Measurements from ENCODE around the gene SNCAIP. TPM values are rescaled to one million over a fixed set of nuclear protein-coding genes. Genes with fewer than 3 reads are reported as not detected.

SNCAIP gene
- total RNA-seq, 1 experiment from 2014 or later: 3.0 TPM

DNA sequence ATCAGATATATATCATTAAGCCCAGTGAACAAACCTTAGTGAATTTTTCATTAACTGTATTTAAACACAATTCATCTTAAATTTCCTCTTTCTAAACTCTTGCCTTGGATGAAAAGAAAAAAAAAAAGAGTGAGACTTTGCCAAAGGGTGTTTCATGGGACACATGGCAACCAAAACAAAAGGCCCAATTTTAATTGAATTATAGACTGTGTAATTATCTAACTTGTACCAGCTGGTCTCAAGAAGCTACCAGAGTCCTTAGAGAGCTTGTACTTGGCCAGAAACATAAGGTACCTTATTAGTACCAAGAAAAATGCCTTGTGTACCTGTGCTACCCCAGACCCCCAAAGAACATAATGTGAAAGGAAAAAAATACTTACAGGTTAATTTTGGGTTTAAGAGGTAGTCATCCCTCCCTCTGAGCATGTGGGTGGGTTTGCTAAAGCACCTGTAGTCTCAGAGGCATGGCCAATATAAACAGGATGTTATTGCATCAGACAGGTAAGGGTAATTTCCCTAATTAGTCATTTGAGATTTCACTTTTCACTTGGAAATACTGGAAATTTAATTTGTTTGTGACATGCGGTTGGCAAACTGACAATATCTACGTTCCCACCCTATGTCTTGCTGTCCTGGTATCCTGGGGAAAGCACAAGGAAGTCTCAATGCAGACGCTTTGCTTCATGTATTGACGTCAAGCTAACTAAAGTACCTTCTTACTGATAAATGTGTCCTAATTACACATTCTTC is 90.1 kb downstream of the SNCAIP start:
- Histone ChIP-seq H2AFZ (ENCODE audit: low read length) (no peak overlapping the region), H3K18ac (ENCODE audit: insufficient read length, low read depth, low read length) (no peak overlapping the region)
- no CpG with 5 or more reads among the region's 4 CpGs for WGBS (ENCODE audit: extremely low coverage, insufficient read length, low lambda C conversion rate)

More for the DNA sequence above, 90.1 kb downstream of the SNCAIP start:
- H3K23ac ChIP-seq (ENCODE audit: insufficient read length, low read depth, low read length): no peak overlapping the region
- H3T11ph ChIP-seq (ENCODE audit: low read length): no peak overlapping the region
- H2BK20ac ChIP-seq (ENCODE audit: low read depth, low read length, poor library complexity, severe bottlenecking): no peak overlapping the region
- H3K36me3 Mint-ChIP-seq (ENCODE audit: insufficient read depth in 1 of 3, low read depth in 3 of 3): no peaks in the 10 kb centered on the region; a peak in 1 of 7 replicates
- H2AK5ac ChIP-seq (ENCODE audit: insufficient read length, low read length): no peak overlapping the region
- peak overlapping the region in 1 of 3 experiments; percentile 68; a peak in 1 of 7 replicates for H3K27ac Mint-ChIP-seq
- H2BK12ac ChIP-seq (ENCODE audit: insufficient read length, low read depth, low read length): no peak overlapping the region
- no peak overlapping the region for H2BK15ac ChIP-seq (ENCODE audit: low read depth, low read length)
- no peaks in the 10 kb centered on the region for H3K9me3 Mint-ChIP-seq
- H3K4me1 Mint-ChIP-seq: peaks cover 9 to 11% of the 10 kb centered on the region in 2 experiments
- H4K5ac ChIP-seq (ENCODE audit: insufficient read length, low read depth, low read length): no peak overlapping the region
- no peak overlapping the region for H2BK120ac ChIP-seq (ENCODE audit: low read depth, low read length, poor library complexity, severe bottlenecking)
- no peak overlapping the region for H3K14ac ChIP-seq (ENCODE audit: insufficient read depth, low read length)
- no peak overlapping the region for H4K91ac ChIP-seq (ENCODE audit: insufficient read length, low read depth, low read length)
- no peak overlapping the region for H3K4ac ChIP-seq (ENCODE audit: low read depth, low read length)
- H3K27me3 Mint-ChIP-seq (ENCODE audit: low read depth): no peaks in the 10 kb centered on the region
- no peak overlapping the region for H3K56ac ChIP-seq (ENCODE audit: insufficient read length, low read depth, low read length)
- no peaks in the 10 kb centered on the region for H3K79me2 ChIP-seq (ENCODE audit: insufficient read depth, low read length)
- H4K20me1 ChIP-seq (ENCODE audit: control insufficient read depth, insufficient read depth, insufficient read length): no peaks in the 10 kb centered on the region
- H2BK5ac ChIP-seq (ENCODE audit: insufficient read length, low read length): no peak overlapping the region
- H3K79me1 ChIP-seq (ENCODE audit: insufficient read depth, low read depth, low read length, poor library complexity, severe bottlenecking): no peaks in the 10 kb centered on the region
- H3K27ac ChIP-seq (ENCODE audit: insufficient read length, low read depth, low read length): no peak overlapping the region
- H4K8ac ChIP-seq (replicated peaks; ENCODE audit: insufficient read length, low read depth, low read length): no peak overlapping the region
- no peak overlapping the region for H3K9ac ChIP-seq (ENCODE audit: extremely low read depth, insufficient read length, low read length)
- H3K4me1 ChIP-seq (ENCODE audit: insufficient read depth, low read length): 0 out of 2 replicates have a peak, but pooled peaks cover 3% of the 10 kb centered on the region
- no peak overlapping the region for H3K4me2 ChIP-seq (ENCODE audit: insufficient read depth, insufficient read length, low read length)
- no peaks in the 10 kb centered on the region for H3K27me3 ChIP-seq (ENCODE audit: insufficient read depth, low read length)
- TF ChIP-seq CTCF (conservative IDR thresholded peaks at IDR 0.05): no peak
- H3K23me2 ChIP-seq (ENCODE audit: insufficient read length, low read depth, low read length, poor library complexity, severe bottlenecking): no peaks in the 10 kb centered on the region
- H3K4me3 Mint-ChIP-seq: no peak overlapping the region
- no peaks in the 10 kb centered on the region for H3K9me3 ChIP-seq (ENCODE audit: control insufficient read depth, low read depth, low read length)
- DNase-seq: no peak
